Sigmoid colon (tissue), 7 donors: ENCODE data around the gene RASAL1. TPM values are rescaled to one million over a fixed set of nuclear protein-coding genes. Genes with fewer than 3 reads are reported as not detected.
"Not testable (repeated sequence)": the region's sequence is repeated elsewhere in the genome, so short reads cannot be mapped to it uniquely, and the experiment has no call there.

ENCODE experiments used
- DNase-seq: peaks from one replicate; pipeline ENCODE4 v3.0.0-alpha.2; 2019
- H3K27ac ChIP-seq, 4 donors: fragments of 200-600 bp; sonication (generic); one replicate each; pipeline ENCODE4 v1.5.1; 2016 to 2019; ENCODE audit warnings: mild to moderate bottlenecking in 1 of 4
- H3K27me3 ChIP-seq, 3 donors: fragments of 200-600 bp; sonication (generic); one replicate each; pipeline ENCODE4 v1.5.1; 2019; ENCODE audit warnings: mild to moderate bottlenecking in 1 of 3
- H3K36me3 ChIP-seq, 4 donors: fragments of 200-600 bp; sonication (generic); one replicate each; pipeline ENCODE4 v1.5.1; 2016 to 2019
- H3K4me1 ChIP-seq, 4 donors: fragments of 200-600 bp; sonication (generic); one replicate each; pipeline ENCODE4 v1.5.1; 2017 to 2019
- H3K4me3 ChIP-seq, 4 donors: fragments of 200-600 bp; sonication (generic); one replicate each; pipeline ENCODE4 v1.5.1; 2017 to 2019; ENCODE audit warnings: mild to moderate bottlenecking in 2 of 4, moderate library complexity in 1 of 4
- H3K9me3 ChIP-seq, 4 donors: fragments of 200-600 bp in 3 of 4; sonication (generic) in 3 of 4; one replicate each; pipeline versions ENCODE4 v1.5.1 to v1.6.1; 2013 to 2019
- CTCF ChIP-seq, 4 experiments: fragments of 450-650 bp in 3 of 4; fragments of 200-600 bp in 1 of 4; IDR thresholded peaks; one replicate each; pipeline ENCODE4 v1.5.1; 2016 to 2019; ENCODE audit warnings: antibody characterized with exemption in 4 of 4, mild to moderate bottlenecking in 3 of 4, moderate library complexity in 2 of 4
- EP300 ChIP-seq, 4 donors: sonication (generic); formaldehyde crosslinking; IDR thresholded peaks; one replicate each; pipeline ENCODE4 v1.6.1; 2017; ENCODE audit warnings: antibody characterized with exemption in 4 of 4
- POLR2A ChIP-seq, 2 donors: fragments of 450-650 bp; IDR thresholded peaks; one replicate each; pipeline ENCODE4 v1.6.1; 2016; ENCODE audit warnings: antibody characterized with exemption in 2 of 2, mild to moderate bottlenecking in 2 of 2, moderate library complexity in 2 of 2
- POLR2AphosphoS5 ChIP-seq, 4 donors: sonication (generic); formaldehyde crosslinking; IDR thresholded peaks; one replicate each; pipeline ENCODE4 v1.6.1; 2017; ENCODE audit warnings: antibody characterized with exemption in 4 of 4
- WGBS, 2 donors: extraction: QIAGEN DNeasy Blood & Tissue Kit; methylation state at CpG; one replicate each; pipeline ENCODE4 v1.1.7; 2013; 5-methylcytosine and 5-hydroxymethylcytosine counted together
- intact Hi-C: fragments of 100-400 bp; cut with DNase I; formaldehyde crosslinking; loops from one replicate; pipeline ENCODE4 v1.15.1; 2023
- polyA plus RNA-seq, 3 donors: library from polyadenylated mRNA; stranded (reverse); fragments of 200-250 nt; gene quantifications; one replicate each; pipeline ENCODE4 v1.2.3, GENCODE V29; 2013
- total RNA-seq, 4 donors: library from RNA; depleted of rRNA; stranded (reverse); fragments of >200 nt; gene quantifications; one replicate each; pipeline ENCODE4 v1.1.0, GENCODE V29; 2016
- donor health status: healthy with polysubstance abuse.
- donor health status: Bipolar disorder and iron deficiency.
- donor health status: healthy.

RASAL1 gene
- total and polyA plus RNA-seq, 7 donors = under 0.01 to 10.5 (median 3.0) TPM; not detected in 2

DNA sequence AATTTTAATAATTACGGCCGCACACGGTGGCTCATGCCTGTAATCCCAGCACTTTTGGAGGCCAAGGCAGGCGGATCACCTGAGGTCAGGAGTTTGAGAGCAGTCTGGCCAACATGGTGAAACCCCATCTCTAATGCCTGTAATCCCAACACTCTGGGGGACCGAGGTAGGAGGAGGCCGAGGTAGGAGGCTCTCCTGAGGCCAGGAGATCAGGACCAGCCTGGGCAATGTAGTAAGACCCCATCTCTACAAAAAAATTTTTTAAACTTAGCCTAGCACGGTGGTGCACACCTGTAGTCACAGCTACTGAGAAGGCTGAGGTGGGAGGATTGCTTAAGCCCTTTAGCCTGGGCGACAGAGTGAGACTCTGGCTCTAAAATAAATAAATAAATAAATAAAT is 8.4 kb upstream of the RASAL1 start:
- 91 to 94% methylated on average over 8 of the region's 8 CpGs for WGBS, 2 donors
- Histone ChIP-seq H3K36me3 (no peaks in the 10 kb centered on the region), H3K27ac (no peak overlapping the region), H3K4me3 (no peak overlapping the region), H3K27me3 (peaks cover 0 to 14% (median 0%) of the 10 kb centered on the region in 3 donors), H3K9me3 (no peaks in the 10 kb centered on the region), H3K4me1 (no peaks in the 10 kb centered on the region)
- intact Hi-C loops = no loop called here
- TF ChIP-seq POLR2AphosphoS5 (IDR thresholded peaks at IDR 0.05) (no peak), POLR2A (IDR thresholded peaks at IDR 0.05) (no peak), CTCF (IDR thresholded peaks at IDR 0.05) (no peak), EP300 (IDR thresholded peaks at IDR 0.05) (no peak)
- DNase-seq = no peak

DNA sequence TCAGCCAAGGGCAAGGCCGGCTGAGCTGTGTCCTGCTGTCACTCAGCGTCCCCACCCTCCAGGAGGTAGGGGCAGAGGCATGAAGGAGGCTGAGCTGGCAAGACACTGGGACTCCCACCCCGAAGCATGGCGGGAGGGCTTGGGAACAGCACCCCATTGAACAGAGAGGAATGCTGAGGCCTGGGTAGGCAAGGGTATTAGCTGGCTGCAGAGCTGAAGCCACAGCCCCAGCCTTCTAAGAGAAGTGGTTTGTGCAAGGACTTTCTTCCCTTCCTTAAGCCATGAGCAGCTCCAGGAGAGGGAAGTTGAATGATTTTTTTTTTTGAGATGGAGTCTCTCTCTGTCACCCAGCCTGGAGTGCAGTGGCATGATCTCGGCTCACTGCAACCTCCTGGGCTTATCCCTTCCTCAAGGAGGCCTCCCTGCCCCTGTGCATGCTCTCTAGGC is 7.3 kb upstream of the RASAL1 start:
- no peaks in the 10 kb centered on the region for H3K36me3 ChIP-seq
- DNase-seq = no peak
- 37 to 68% methylated on average over 5 of the region's 5 CpGs for WGBS, 2 donors
- intact Hi-C loops = no loop called here
- H3K27me3 ChIP-seq = peaks cover 0 to 14% (median 0%) of the 10 kb centered on the region in 3 donors
- no peaks in the 10 kb centered on the region for H3K9me3 ChIP-seq
- peak overlapping the region in 1 of 4 donors; percentile 22 for H3K27ac ChIP-seq
- H3K4me1 ChIP-seq = no peaks in the 10 kb centered on the region
- H3K4me3 ChIP-seq = no peak overlapping the region
- no peak for TF ChIP-seq POLR2AphosphoS5 (IDR thresholded peaks at IDR 0.05)
- TF ChIP-seq POLR2A (IDR thresholded peaks at IDR 0.05) = no peak
- TF ChIP-seq EP300 (IDR thresholded peaks at IDR 0.05) = no peak
- no peak for TF ChIP-seq CTCF (IDR thresholded peaks at IDR 0.05)

- H3K27ac ChIP-seq = peak overlapping the region in 2 of 4 donors; percentile 12 to 22
- no peaks in the 10 kb centered on the region for H3K36me3 ChIP-seq
- H3K27me3 ChIP-seq = peaks cover 0 to 16% (median 0%) of the 10 kb centered on the region in 3 donors
- TF ChIP-seq CTCF (IDR thresholded peaks at IDR 0.05) = no peak
- TF ChIP-seq POLR2AphosphoS5 (IDR thresholded peaks at IDR 0.05) = no peak
- TF ChIP-seq POLR2A (IDR thresholded peaks at IDR 0.05) = no peak
- no peak for TF ChIP-seq EP300 (IDR thresholded peaks at IDR 0.05)
- DNase-seq = no peak
- WGBS, 2 donors = 12 to 32% methylated on average over 17 of the region's 17 CpGs
- intact Hi-C loops = no loop called here
- H3K9me3 ChIP-seq = no peaks in the 10 kb centered on the region
- no peak overlapping the region for H3K4me3 ChIP-seq
- no peaks in the 10 kb centered on the region for H3K4me1 ChIP-seq
Observed at GRCh38 chr12:113142173-113142885, 6.8 kb upstream of the RASAL1 start.

DNA sequence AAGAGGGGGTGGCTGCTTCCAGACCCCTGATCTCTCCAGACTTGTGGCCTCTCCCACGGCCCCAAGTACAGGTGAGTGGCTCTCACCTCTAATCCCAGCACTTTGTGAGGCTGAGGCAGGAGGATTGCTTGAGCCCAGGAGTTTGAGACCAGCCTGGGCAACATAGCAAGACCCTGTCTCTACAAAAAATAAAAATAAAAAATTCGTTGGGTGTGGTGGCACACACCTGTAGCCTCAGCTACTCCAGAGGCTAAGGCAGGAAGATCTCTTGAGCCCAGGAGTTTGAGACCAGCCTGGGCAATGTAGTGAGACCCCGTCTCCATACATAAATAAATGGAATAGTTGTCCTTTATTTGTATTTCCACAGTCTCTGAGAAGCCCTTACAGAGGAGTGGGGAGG is 6.2 kb upstream of the RASAL1 start:
- H3K27ac ChIP-seq = peak overlapping the region in 2 of 4 donors; percentile 12 to 20
- 55 to 74% methylated on average over 3 of the region's 3 CpGs for WGBS, 2 donors

DNA sequence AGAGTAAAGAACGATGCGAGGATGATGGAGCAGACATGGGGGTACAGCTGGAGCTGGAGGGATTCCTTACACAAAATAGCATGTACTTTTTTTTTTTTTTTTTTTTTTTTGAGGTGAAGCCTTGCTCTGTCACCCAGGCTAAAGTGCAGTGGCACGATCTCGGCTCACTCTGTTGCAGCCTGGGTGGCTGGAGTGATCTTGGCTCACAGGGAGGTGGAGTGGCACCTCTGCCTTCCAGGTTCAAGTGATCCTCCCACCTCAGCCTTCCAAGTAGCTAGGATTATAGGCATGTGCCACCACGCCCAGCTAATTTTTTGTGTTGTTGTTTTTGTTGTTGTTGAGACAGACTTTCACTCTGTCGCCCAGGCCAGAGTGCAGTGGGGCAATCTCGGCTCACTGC is 5.1 kb upstream of the RASAL1 start:
- Histone ChIP-seq H3K36me3 (no peaks in the 10 kb centered on the region), H3K4me3 (no peak overlapping the region), H3K4me1 (no peaks in the 10 kb centered on the region), H3K9me3 (no peaks in the 10 kb centered on the region), H3K27me3 (peaks cover 4 to 30% (median 13%) of the 10 kb centered on the region in 3 donors), H3K27ac (no peak overlapping the region)
- no peak for TF ChIP-seq EP300 (IDR thresholded peaks at IDR 0.05)
- no peak for TF ChIP-seq POLR2AphosphoS5 (IDR thresholded peaks at IDR 0.05)
- no peak for TF ChIP-seq CTCF (IDR thresholded peaks at IDR 0.05)
- no peak for TF ChIP-seq POLR2A (IDR thresholded peaks at IDR 0.05)
- no peak for DNase-seq
- intact Hi-C loops = no loop called here
- 47 to 77% methylated on average over 7 of the region's 7 CpGs for WGBS, 2 donors

More for the DNA sequence above, 6.2 kb upstream of the RASAL1 start:
- H3K9me3 ChIP-seq, H3K4me3 ChIP-seq, H3K4me1 ChIP-seq, intact Hi-C loops, DNase-seq, H3K36me3 ChIP-seq: not testable (repeated sequence)
- peaks cover 0 to 22% (median 3%) of the 10 kb centered on the region in 3 donors for H3K27me3 ChIP-seq
